HEK293 (cell line): ENCODE results near the gene MED23.
A peak's percentile ranks its signal among the peaks of the same experiment; 100 is the strongest.

Experiments
- CTCF ChIA-PET: fragments of 350-600 bp; formaldehyde crosslinking; extraction: SDS; loops from one replicate; lab custom pipeline; 2021; ENCODE audit warnings: antibody characterized with exemption; lab: Yijun Ruan, JAX
- POLR2A ChIA-PET: fragments of 300-600 bp; formaldehyde crosslinking; extraction: SDS; loops from one replicate; lab custom pipeline; 2020; ENCODE audit warnings: antibody characterized with exemption, inconsistent platforms; lab: Yijun Ruan, JAX
- H3K27ac ChIP-seq: fragments of 200-500 bp; sonication (Bioruptor generic); 2 replicates; pipeline ENCODE4 v1.5.1; 2014; ENCODE audit warnings: low read depth, low read length, control low read depth, inconsistent platforms; ENCODE audit errors: extremely low read depth
- H3K36me3 ChIP-seq, 2 experiments: fragments of 200-500 bp in 1 of 2; sonication (Bioruptor generic) in 1 of 2; 1 replicate in 1 of 2; 2 replicates in 1 of 2; pipeline ENCODE4 v1.5.1; 2014 to 2017; ENCODE audit warnings: inconsistent platforms in 2 of 2, low read length in 2 of 2; ENCODE audit not compliant: control insufficient read depth in 2 of 2, insufficient read depth in 1 of 2
- H3K4me1 ChIP-seq: fragments of 200-500 bp; sonication (Bioruptor generic); 2 replicates; pipeline ENCODE4 v1.5.1; 2014; ENCODE audit warnings: mild to moderate bottlenecking, low read length, inconsistent platforms; ENCODE audit not compliant: control insufficient read depth, insufficient read depth
- H3K4me3 ChIP-seq: 2 replicates; pipeline ENCODE4 v1.5.1; 2011; ENCODE audit warnings: low read depth, mild to moderate bottlenecking, control low read depth, low read length, moderate library complexity
- H3K9me3 ChIP-seq: fragments of 200-500 bp; sonication (Bioruptor generic); 2 replicates; pipeline ENCODE4 v1.5.1; 2014; ENCODE audit warnings: low read depth, low read length, inconsistent platforms; ENCODE audit not compliant: control insufficient read depth, insufficient read depth
- REPIN1 ChIP-seq: fragments of 450-650 bp; formaldehyde crosslinking; IDR thresholded peaks from 2 replicates; pipeline ENCODE4 v1.5.1; 2017; ENCODE audit warnings: missing biosample characterization, missing genetic modification characterization, low read depth
- SCRT1 ChIP-seq: fragments of 450-650 bp; formaldehyde crosslinking; IDR thresholded peaks from 2 replicates; pipeline ENCODE4 v1.5.1; 2016; ENCODE audit warnings: missing biosample characterization, missing genetic modification characterization, borderline replicate concordance
- SCRT2 ChIP-seq: fragments of 450-650 bp; formaldehyde crosslinking; IDR thresholded peaks from 2 replicates; pipeline ENCODE4 v1.5.1; 2016; ENCODE audit warnings: missing biosample characterization, missing genetic modification characterization
- ZBTB17 ChIP-seq: fragments of 450-650 bp; formaldehyde crosslinking; IDR thresholded peaks from 2 replicates; pipeline ENCODE4 v1.5.1; 2016; ENCODE audit warnings: missing biosample characterization, missing genetic modification characterization
- ZNF114 ChIP-seq: fragments of 450-650 bp; formaldehyde crosslinking; IDR thresholded peaks from 2 replicates; pipeline ENCODE4 v1.5.0; 2017; ENCODE audit warnings: missing biosample characterization, missing genetic modification characterization
- ZNF302 ChIP-seq: fragments of 450-650 bp; formaldehyde crosslinking; IDR thresholded peaks from 2 replicates; pipeline ENCODE4 v1.5.1; 2016; ENCODE audit warnings: missing biosample characterization, missing genetic modification characterization, low read depth
- ZNF473 ChIP-seq: fragments of 450-650 bp; formaldehyde crosslinking; IDR thresholded peaks from 2 replicates; pipeline ENCODE4 v1.5.1; 2017; ENCODE audit warnings: missing biosample characterization, missing genetic modification characterization
- ZNF521 ChIP-seq: fragments of 450-650 bp; formaldehyde crosslinking; IDR thresholded peaks from 2 replicates; pipeline ENCODE4 v1.5.1; 2017; ENCODE audit warnings: missing biosample characterization, mild to moderate bottlenecking, missing genetic modification characterization
- ZNF560 ChIP-seq: fragments of 450-650 bp; formaldehyde crosslinking; IDR thresholded peaks from 2 replicates; pipeline ENCODE4 v1.5.1; 2017; ENCODE audit warnings: missing biosample characterization, missing genetic modification characterization, borderline replicate concordance
- ZNF701 ChIP-seq: fragments of 450-650 bp; formaldehyde crosslinking; IDR thresholded peaks from 2 replicates; pipeline ENCODE4 v1.5.1; 2016; ENCODE audit warnings: missing biosample characterization, missing genetic modification characterization
- TF ChIP-seq, protein P1 (sequence below): fragments of 450-650 bp; formaldehyde crosslinking; IDR thresholded peaks from 2 replicates; pipeline ENCODE4 v1.5.1; 2016; ENCODE audit warnings: missing biosample characterization, missing genetic modification characterization
- TF ChIP-seq, protein P2 (sequence below): fragments of 450-650 bp; formaldehyde crosslinking; IDR thresholded peaks from 2 replicates; pipeline ENCODE4 v1.5.1; 2016; ENCODE audit warnings: missing biosample characterization, missing genetic modification characterization
- TF ChIP-seq, protein P3 (sequence below): fragments of 450-650 bp; formaldehyde crosslinking; IDR thresholded peaks from 2 replicates; pipeline ENCODE4 v1.5.1; 2016; ENCODE audit warnings: missing biosample characterization, missing genetic modification characterization, borderline replicate concordance
- TF ChIP-seq, protein P4 (sequence below): fragments of 450-650 bp; formaldehyde crosslinking; IDR thresholded peaks from 2 replicates; pipeline ENCODE4 v1.5.1; 2016; ENCODE audit warnings: missing biosample characterization, missing genetic modification characterization

MED23 gene

DNA sequence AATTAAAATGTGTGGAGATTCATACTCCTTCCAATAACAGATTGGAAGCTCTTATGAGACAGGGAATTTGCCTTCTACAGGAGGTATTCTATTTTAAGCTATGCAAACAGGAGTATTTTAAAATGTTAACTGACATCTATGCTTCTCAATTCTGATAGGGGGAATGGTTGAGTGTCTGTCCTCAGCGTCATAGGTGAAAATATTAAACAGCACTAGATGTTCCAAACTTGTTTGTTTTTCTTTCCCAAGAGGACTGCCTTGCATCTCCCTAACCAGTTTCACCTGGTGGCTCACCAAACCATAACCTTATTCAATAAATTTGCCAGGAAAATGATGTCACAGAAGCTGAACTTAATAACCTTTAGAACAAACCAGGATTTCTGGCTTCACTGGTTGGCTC, 79.6 kb downstream of the MED23 start:
- Histone ChIP-seq H3K4me1 (no peaks in the 10 kb centered on the region), H3K9me3 (no peaks in the 10 kb centered on the region), H3K27ac (no peak overlapping the region), H3K36me3 (no peaks in the 10 kb centered on the region), H3K4me3 (no peak overlapping the region)
- TF ChIP-seq SCRT2 (tag by site-specific recombination), result no peak
- TF ChIP-seq, protein P1, sequence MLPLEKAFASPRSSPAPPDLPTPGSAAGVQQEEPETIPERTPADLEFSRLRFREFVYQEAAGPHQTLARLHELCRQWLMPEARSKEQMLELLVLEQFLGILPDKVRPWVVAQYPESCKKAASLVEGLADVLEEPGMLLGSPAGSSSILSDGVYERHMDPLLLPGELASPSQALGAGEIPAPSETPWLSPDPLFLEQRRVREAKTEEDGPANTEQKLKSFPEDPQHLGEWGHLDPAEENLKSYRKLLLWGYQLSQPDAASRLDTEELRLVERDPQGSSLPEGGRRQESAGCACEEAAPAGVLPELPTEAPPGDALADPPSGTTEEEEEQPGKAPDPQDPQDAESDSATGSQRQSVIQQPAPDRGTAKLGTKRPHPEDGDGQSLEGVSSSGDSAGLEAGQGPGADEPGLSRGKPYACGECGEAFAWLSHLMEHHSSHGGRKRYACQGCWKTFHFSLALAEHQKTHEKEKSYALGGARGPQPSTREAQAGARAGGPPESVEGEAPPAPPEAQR (tag by site-specific recombination), result no peak
- TF ChIP-seq ZNF701 (tag by site-specific recombination), result no peak
- TF ChIP-seq ZNF473 (tag by site-specific recombination), result no peak
- no peak for TF ChIP-seq ZNF114 (tag by site-specific recombination)
- no peak for TF ChIP-seq ZNF560 (tag by site-specific recombination)
- TF ChIP-seq REPIN1 (tag by site-specific recombination), result no peak
- TF ChIP-seq, protein P2, sequence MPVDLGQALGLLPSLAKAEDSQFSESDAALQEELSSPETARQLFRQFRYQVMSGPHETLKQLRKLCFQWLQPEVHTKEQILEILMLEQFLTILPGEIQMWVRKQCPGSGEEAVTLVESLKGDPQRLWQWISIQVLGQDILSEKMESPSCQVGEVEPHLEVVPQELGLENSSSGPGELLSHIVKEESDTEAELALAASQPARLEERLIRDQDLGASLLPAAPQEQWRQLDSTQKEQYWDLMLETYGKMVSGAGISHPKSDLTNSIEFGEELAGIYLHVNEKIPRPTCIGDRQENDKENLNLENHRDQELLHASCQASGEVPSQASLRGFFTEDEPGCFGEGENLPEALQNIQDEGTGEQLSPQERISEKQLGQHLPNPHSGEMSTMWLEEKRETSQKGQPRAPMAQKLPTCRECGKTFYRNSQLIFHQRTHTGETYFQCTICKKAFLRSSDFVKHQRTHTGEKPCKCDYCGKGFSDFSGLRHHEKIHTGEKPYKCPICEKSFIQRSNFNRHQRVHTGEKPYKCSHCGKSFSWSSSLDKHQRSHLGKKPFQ (tag by site-specific recombination), result no peak
- TF ChIP-seq ZBTB17 (tag by site-specific recombination), result no peak
- TF ChIP-seq, protein P3, sequence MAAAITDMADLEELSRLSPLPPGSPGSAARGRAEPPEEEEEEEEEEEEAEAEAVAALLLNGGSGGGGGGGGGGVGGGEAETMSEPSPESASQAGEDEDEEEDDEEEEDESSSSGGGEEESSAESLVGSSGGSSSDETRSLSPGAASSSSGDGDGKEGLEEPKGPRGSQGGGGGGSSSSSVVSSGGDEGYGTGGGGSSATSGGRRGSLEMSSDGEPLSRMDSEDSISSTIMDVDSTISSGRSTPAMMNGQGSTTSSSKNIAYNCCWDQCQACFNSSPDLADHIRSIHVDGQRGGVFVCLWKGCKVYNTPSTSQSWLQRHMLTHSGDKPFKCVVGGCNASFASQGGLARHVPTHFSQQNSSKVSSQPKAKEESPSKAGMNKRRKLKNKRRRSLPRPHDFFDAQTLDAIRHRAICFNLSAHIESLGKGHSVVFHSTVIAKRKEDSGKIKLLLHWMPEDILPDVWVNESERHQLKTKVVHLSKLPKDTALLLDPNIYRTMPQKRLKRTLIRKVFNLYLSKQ (tag by site-specific recombination), result no peak
- POLR2A ChIA-PET, result no interaction called here
- CTCF ChIA-PET, result interaction anchor here (0.6 to 1.7 kb wide), 3 partner anchors 14 to 88 kb away, joined by 3 to 5 read pairs (median 5); no protein-coding TSS in a partner anchor

DNA sequence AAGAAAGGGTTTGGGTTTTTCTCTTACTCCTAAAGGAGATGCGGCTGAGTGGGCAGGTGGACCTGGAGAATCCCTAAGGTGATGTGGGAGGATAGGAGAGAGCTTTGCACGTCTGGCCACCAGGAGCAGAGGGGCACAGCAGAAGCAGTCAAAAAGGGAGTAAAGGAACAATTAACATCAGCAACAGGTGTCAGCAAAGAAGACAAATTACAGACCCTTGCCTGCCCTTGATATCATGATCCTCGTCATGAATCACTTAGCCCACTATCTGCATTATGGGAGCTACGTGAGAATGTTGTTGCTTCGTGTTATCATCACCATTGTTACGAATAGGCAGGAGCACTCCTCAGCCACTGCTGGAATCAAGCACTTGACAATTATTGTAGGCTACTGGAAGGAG, 80.6 kb downstream of the MED23 start:
- Histone ChIP-seq H3K4me1 (no peaks in the 10 kb centered on the region), H3K36me3 (no peaks in the 10 kb centered on the region), H3K27ac (no peak overlapping the region), H3K9me3 (no peaks in the 10 kb centered on the region), H3K4me3 (no peak overlapping the region)
- POLR2A ChIA-PET, result no interaction called here
- CTCF ChIA-PET, result no interaction called here
- TF ChIP-seq, protein P4, sequence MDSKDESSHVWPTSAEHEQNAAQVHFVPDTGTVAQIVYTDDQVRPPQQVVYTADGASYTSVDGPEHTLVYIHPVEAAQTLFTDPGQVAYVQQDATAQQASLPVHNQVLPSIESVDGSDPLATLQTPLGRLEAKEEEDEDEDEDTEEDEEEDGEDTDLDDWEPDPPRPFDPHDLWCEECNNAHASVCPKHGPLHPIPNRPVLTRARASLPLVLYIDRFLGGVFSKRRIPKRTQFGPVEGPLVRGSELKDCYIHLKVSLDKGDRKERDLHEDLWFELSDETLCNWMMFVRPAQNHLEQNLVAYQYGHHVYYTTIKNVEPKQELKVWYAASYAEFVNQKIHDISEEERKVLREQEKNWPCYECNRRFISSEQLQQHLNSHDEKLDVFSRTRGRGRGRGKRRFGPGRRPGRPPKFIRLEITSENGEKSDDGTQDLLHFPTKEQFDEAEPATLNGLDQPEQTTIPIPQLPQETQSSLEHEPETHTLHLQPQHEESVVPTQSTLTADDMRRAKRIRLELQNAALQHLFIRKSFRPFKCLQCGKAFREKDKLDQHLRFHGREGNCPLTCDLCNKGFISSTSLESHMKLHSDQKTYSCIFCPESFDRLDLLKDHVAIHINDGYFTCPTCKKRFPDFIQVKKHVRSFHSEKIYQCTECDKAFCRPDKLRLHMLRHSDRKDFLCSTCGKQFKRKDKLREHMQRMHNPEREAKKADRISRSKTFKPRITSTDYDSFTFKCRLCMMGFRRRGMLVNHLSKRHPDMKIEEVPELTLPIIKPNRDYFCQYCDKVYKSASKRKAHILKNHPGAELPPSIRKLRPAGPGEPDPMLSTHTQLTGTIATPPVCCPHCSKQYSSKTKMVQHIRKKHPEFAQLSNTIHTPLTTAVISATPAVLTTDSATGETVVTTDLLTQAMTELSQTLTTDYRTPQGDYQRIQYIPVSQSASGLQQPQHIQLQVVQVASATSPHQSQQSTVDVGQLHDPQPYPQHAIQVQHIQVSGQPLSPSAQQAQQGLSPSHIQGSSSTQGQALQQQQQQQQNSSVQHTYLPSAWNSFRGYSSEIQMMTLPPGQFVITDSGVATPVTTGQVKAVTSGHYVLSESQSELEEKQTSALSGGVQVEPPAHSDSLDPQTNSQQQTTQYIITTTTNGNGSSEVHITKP (tag by site-specific recombination), result no peak
- TF ChIP-seq ZNF302 (tag by site-specific recombination) (no peak), SCRT2 (tag by site-specific recombination) (peak; percentile 74), ZNF521 (tag by site-specific recombination) (no peak), SCRT1 (tag by site-specific recombination) (peak; percentile 64)
